ENCODE data around the gene USP15.

USP15 gene

GRCh38 chr12:62305778-62306177, 45.6 kb downstream of the USP15 start:
- Histone ChIP-seq H3K9me3 (ENCODE audit: control insufficient read depth, low read depth, low read length) (no peaks in the 10 kb centered on the region), H3K27me3 (ENCODE audit: control insufficient read depth, insufficient read depth, low read length) (no peaks in the 10 kb centered on the region), H3K4me1 (ENCODE audit: control insufficient read depth, low read depth, low read length) (no peaks in the 10 kb centered on the region), H3K4me3 (ENCODE audit: low read length) (no peak overlapping the region), H3K36me3 (ENCODE audit: control insufficient read depth, low read depth, low read length) (peaks cover 9% of the 10 kb centered on the region), H3K27ac (ENCODE audit: low read length) (no peak overlapping the region), H3K9ac (ENCODE audit: low read length) (no peak overlapping the region)

GRCh38 chr12:62306569-62307530, 46.6 kb downstream of the USP15 start:
- peaks cover 9% of the 10 kb centered on the region for H3K36me3 ChIP-seq (ENCODE audit: control insufficient read depth, low read depth, low read length)

GRCh38 chr12:62308201-62308600, 48.0 kb downstream of the USP15 start:
- Histone ChIP-seq H3K36me3 (ENCODE audit: control insufficient read depth, low read depth, low read length) (peaks cover 9% of the 10 kb centered on the region), H3K9me3 (ENCODE audit: control insufficient read depth, low read depth, low read length) (no peaks in the 10 kb centered on the region), H3K4me1 (ENCODE audit: control insufficient read depth, low read depth, low read length) (no peaks in the 10 kb centered on the region), H3K9ac (ENCODE audit: low read length) (no peak overlapping the region), H3K27me3 (ENCODE audit: control insufficient read depth, insufficient read depth, low read length) (no peaks in the 10 kb centered on the region), H3K4me3 (ENCODE audit: low read length) (no peak overlapping the region), H3K27ac (ENCODE audit: low read length) (no peak overlapping the region)

More at GRCh38 chr12:62306569-62307530, 46.6 kb downstream of the USP15 start:
- no peak overlapping the region for H3K27ac ChIP-seq (ENCODE audit: low read length)
- H3K4me1 ChIP-seq (ENCODE audit: control insufficient read depth, low read depth, low read length): no peaks in the 10 kb centered on the region
- no peak overlapping the region for H3K4me3 ChIP-seq (ENCODE audit: low read length)
- H3K9me3 ChIP-seq (ENCODE audit: control insufficient read depth, low read depth, low read length): no peaks in the 10 kb centered on the region
- no peaks in the 10 kb centered on the region for H3K27me3 ChIP-seq (ENCODE audit: control insufficient read depth, insufficient read depth, low read length)
- H3K9ac ChIP-seq (ENCODE audit: low read length): no peak overlapping the region

DNA sequence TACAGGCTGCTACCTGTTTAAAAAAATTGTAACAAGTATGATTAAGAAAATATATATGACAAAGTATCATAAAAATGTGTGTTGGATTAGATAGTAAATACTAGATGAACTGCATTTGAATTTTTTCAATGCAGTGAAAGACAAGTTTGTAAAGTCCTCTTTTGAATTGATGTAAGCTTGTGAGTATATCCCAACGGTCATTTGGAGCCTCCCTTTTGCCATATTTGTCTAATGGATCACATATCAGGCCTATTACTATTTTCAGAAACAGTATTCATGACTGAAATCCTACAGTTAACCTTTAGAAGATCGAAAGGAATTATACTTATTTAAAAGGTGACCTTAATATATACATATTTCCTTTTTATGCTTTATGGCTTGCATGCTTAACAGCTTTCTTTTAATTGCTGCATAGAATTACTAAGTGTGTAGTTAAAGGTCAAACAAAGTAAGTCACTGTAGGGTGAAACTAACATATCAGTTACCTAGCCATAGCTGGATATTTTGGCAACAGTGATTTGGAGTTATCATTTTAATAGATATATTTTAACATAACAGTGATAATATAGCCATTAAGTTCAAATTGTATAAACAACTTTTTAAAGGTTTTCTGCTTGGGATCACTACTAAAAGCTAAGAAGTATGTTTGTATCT, 53.6 kb downstream of the USP15 start:
- H3K27me3 ChIP-seq (ENCODE audit: control insufficient read depth, insufficient read depth, low read length): no peaks in the 10 kb centered on the region
- H3K36me3 ChIP-seq (ENCODE audit: control insufficient read depth, low read depth, low read length): no peaks in the 10 kb centered on the region

GRCh38 chr12:62317017-62317416, 56.8 kb downstream of the USP15 start:
- Histone ChIP-seq H3K36me3 (ENCODE audit: control insufficient read depth, low read depth, low read length) (no peaks in the 10 kb centered on the region), H3K4me1 (ENCODE audit: control insufficient read depth, low read depth, low read length) (no peaks in the 10 kb centered on the region), H3K9me3 (ENCODE audit: control insufficient read depth, low read depth, low read length) (no peaks in the 10 kb centered on the region), H3K27me3 (ENCODE audit: control insufficient read depth, insufficient read depth, low read length) (no peaks in the 10 kb centered on the region), H3K4me3 (ENCODE audit: low read length) (no peak overlapping the region), H3K27ac (ENCODE audit: low read length) (no peak overlapping the region), H3K9ac (ENCODE audit: low read length) (no peak overlapping the region)

More for the DNA sequence above, 53.6 kb downstream of the USP15 start:
- Histone ChIP-seq H3K9ac (ENCODE audit: low read length) (no peak overlapping the region), H3K9me3 (ENCODE audit: control insufficient read depth, low read depth, low read length) (no peaks in the 10 kb centered on the region), H3K4me1 (ENCODE audit: control insufficient read depth, low read depth, low read length) (no peaks in the 10 kb centered on the region), H3K4me3 (ENCODE audit: low read length) (no peak overlapping the region), H3K27ac (ENCODE audit: low read length) (no peak overlapping the region)

- H3K36me3 ChIP-seq (ENCODE audit: control insufficient read depth, low read depth, low read length): peaks cover 4% of the 10 kb centered on the region
These were observed 58.9 kb downstream of the USP15 start for GRCh38 chr12:62319058-62319457.

GRCh38 chr12:62320054-62320453, 59.9 kb downstream of the USP15 start:
- H3K27me3 ChIP-seq (ENCODE audit: control insufficient read depth, insufficient read depth, low read length): no peaks in the 10 kb centered on the region
- H3K36me3 ChIP-seq (ENCODE audit: control insufficient read depth, low read depth, low read length): peaks cover 4% of the 10 kb centered on the region

More at GRCh38 chr12:62319058-62319457, 58.9 kb downstream of the USP15 start:
- H3K4me1 ChIP-seq (ENCODE audit: control insufficient read depth, low read depth, low read length): no peaks in the 10 kb centered on the region
- no peak overlapping the region for H3K4me3 ChIP-seq (ENCODE audit: low read length)
- H3K27ac ChIP-seq (ENCODE audit: low read length): no peak overlapping the region
- no peaks in the 10 kb centered on the region for H3K9me3 ChIP-seq (ENCODE audit: control insufficient read depth, low read depth, low read length)
- H3K27me3 ChIP-seq (ENCODE audit: control insufficient read depth, insufficient read depth, low read length): no peaks in the 10 kb centered on the region
- no peak overlapping the region for H3K9ac ChIP-seq (ENCODE audit: low read length)

GRCh38 chr12:62323386-62323785, 63.2 kb downstream of the USP15 start:
- no peak overlapping the region for H3K27ac ChIP-seq (ENCODE audit: low read length)
- no peak overlapping the region for H3K9ac ChIP-seq (ENCODE audit: low read length)
- no peaks in the 10 kb centered on the region for H3K4me1 ChIP-seq (ENCODE audit: control insufficient read depth, low read depth, low read length)
- peaks cover 4% of the 10 kb centered on the region for H3K36me3 ChIP-seq (ENCODE audit: control insufficient read depth, low read depth, low read length)
- no peaks in the 10 kb centered on the region for H3K27me3 ChIP-seq (ENCODE audit: control insufficient read depth, insufficient read depth, low read length)
- H3K4me3 ChIP-seq (ENCODE audit: low read length): no peak overlapping the region
- H3K9me3 ChIP-seq (ENCODE audit: control insufficient read depth, low read depth, low read length): no peaks in the 10 kb centered on the region

More at GRCh38 chr12:62320054-62320453, 59.9 kb downstream of the USP15 start:
- Histone ChIP-seq H3K9me3 (ENCODE audit: control insufficient read depth, low read depth, low read length) (no peaks in the 10 kb centered on the region), H3K27ac (ENCODE audit: low read length) (no peak overlapping the region), H3K4me1 (ENCODE audit: control insufficient read depth, low read depth, low read length) (no peaks in the 10 kb centered on the region), H3K9ac (ENCODE audit: low read length) (no peak overlapping the region), H3K4me3 (ENCODE audit: low read length) (no peak overlapping the region)

DNA sequence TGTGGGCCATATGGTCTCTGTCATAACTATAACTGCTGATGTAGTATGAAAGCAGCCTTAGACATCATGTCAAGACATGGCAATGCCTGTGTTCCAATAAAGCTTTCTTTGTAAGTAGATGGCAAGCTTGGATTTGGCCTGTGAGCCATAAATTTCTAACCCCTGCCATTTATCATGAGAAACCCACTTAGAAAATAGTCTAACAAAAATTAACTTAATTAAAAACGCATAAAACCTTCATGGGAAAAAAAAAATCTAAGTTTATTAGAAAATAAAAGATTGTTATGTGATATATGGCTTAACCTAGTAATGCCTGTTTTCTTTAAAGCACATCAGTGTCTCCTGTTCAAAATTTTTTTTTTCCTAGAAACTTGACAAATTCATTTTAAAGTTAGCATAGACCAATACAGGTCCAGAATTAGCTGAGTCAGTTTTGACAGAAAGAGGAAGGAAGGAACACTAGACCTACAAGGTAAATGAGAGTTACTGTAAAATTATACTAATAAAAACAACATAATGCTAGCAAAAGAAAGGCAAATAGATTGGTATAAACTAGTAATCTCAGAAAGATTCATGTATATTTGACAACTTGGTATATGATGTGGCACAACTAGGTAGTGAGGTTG, 68.2 kb downstream of the USP15 start:
- no peak overlapping the region for H3K27ac ChIP-seq (ENCODE audit: low read length)
- no peaks in the 10 kb centered on the region for H3K36me3 ChIP-seq (ENCODE audit: control insufficient read depth, low read depth, low read length)
- H3K4me3 ChIP-seq (ENCODE audit: low read length): no peak overlapping the region
- no peak overlapping the region for H3K9ac ChIP-seq (ENCODE audit: low read length)
- H3K9me3 ChIP-seq (ENCODE audit: control insufficient read depth, low read depth, low read length): no peaks in the 10 kb centered on the region
- no peaks in the 10 kb centered on the region for H3K4me1 ChIP-seq (ENCODE audit: control insufficient read depth, low read depth, low read length)
- no peaks in the 10 kb centered on the region for H3K27me3 ChIP-seq (ENCODE audit: control insufficient read depth, insufficient read depth, low read length)

DNA sequence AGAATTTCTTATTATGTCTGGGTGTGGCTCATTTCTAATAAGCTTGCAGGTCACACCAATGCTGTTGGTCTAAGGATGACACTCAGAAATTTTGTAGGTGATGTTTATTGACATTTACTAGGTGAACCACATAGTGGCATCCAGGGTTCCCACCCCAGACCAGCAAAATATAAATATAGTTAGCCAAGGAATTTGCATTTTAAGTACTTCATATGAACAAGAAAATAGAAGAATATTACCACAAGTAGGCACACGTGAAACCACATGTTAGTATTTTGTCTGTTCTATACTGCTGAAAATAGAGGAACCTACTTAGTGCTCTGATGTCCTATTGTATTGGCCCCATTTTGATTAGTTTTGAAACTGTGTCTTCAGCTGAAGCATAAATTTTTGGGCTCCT, 71.1 kb downstream of the USP15 start:
- no peaks in the 10 kb centered on the region for H3K4me1 ChIP-seq (ENCODE audit: control insufficient read depth, low read depth, low read length)
- H3K36me3 ChIP-seq (ENCODE audit: control insufficient read depth, low read depth, low read length): no peaks in the 10 kb centered on the region
- no peaks in the 10 kb centered on the region for H3K27me3 ChIP-seq (ENCODE audit: control insufficient read depth, insufficient read depth, low read length)
- no peak overlapping the region for H3K9ac ChIP-seq (ENCODE audit: low read length)
- H3K27ac ChIP-seq (ENCODE audit: low read length): no peak overlapping the region
- no peaks in the 10 kb centered on the region for H3K9me3 ChIP-seq (ENCODE audit: control insufficient read depth, low read depth, low read length)
- H3K4me3 ChIP-seq (ENCODE audit: low read length): no peak overlapping the region

DNA sequence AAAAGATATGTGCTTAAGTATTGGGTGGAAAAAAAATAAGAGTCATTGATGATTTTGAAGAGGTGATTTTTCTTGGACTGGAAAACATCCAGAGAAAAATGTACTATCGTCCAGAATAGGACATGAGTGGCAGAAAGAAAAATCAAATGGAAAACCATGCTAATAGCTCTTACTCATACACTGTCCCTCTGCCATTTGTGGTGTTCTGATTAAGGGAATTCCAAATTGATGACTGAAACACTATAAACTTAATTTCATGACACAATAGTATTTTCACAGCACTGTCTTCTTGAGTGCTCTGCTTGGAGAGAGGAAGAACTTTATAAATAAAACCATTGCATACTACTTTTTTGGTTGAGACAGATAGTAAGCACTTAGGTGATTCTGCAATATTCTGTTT, 72.4 kb downstream of the USP15 start:
- no peak overlapping the region for H3K9ac ChIP-seq (ENCODE audit: low read length)

More for the DNA sequence above, 72.4 kb downstream of the USP15 start:
- Histone ChIP-seq H3K4me1 (ENCODE audit: control insufficient read depth, low read depth, low read length) (no peaks in the 10 kb centered on the region), H3K9me3 (ENCODE audit: control insufficient read depth, low read depth, low read length) (no peaks in the 10 kb centered on the region), H3K27me3 (ENCODE audit: control insufficient read depth, insufficient read depth, low read length) (no peaks in the 10 kb centered on the region), H3K27ac (ENCODE audit: low read length) (no peak overlapping the region), H3K36me3 (ENCODE audit: control insufficient read depth, low read depth, low read length) (no peaks in the 10 kb centered on the region), H3K4me3 (ENCODE audit: low read length) (no peak overlapping the region)

Data from iPS-18a (cell line).